Stimulated activated CD4-positive, alpha-beta T cell treated with anti-CD3 and anti-CD28 coated beads, Interleukin-4, amount 100 ng/mL, for 24 hours (primary cell): ENCODE results near the gene RAPGEF2.
"Not testable (repeated sequence)": the region's sequence is repeated elsewhere in the genome, so short reads cannot be mapped to it uniquely, and the experiment has no call there.

Source experiments
- DNase-seq: peaks from one replicate; pipeline ENCODE4 v3.0.0-alpha.2; 2020

RAPGEF2 gene

DNA sequence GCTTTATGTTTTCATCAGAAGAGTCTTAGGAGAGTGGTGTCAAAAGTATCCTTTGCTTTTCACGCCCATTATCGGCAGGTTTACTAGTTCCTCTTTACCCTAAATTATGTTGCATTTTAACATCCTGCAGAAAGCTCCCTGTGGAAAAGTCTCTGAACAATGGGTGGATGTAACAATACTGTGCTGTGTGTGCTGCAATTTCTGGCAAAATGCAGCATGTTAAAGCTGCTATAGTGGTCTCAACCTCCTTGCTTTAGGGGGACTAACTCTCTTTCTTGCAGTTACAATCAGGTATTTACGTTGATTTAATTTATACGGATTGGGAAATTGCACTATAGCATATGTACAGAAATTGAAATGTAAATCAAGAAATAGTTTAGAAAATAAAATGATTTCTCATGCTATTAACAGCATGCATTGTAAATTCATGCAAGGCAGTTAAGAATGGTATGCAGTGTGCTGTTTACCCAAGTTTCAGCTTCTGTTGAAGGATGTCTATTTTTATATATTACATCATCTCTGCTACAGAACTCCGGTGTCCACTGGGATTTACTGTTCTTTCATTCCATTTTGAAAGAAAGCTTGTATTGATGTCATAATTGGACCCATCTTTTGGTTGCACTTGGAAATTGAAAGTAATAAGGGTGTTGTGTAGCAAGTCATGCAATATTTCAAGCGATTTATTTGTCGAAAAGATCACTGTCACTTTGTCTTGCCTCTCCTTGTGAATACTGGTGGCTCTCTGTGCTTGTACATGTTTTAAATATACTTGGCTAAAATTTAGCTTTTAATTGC is 145.7 kb downstream of the RAPGEF2 start:
- DNase-seq, result no peak

DNA sequence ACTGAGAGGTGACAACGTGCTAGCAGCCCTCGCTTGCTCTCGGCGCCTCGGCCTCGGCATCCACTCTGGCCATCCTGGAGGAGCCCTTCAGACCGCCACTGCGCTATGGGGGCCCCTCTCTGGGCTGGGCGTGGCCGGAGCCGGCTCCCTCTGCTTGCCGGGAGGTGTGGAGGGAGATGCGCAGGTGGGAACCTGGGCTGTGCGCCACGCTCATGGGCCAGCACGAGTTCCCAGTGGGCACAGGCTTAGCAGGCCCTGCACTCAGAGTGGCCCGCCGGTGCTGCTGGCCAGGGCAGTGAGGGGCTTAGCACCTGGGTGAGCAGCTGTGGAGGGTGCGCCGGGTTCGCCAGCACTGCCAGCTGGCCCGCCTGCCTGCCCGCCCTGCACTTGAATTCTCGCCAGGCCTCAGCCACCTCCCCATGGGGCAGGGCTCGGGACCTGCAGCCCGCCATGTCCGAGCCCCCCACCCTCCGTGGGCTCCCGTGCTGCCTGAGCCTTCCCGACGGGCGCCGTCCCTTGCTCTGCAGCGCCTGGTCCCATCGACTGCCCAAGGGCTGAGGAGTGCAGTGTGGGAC is 148.0 kb downstream of the RAPGEF2 start:
- DNase-seq, result no peak

DNA sequence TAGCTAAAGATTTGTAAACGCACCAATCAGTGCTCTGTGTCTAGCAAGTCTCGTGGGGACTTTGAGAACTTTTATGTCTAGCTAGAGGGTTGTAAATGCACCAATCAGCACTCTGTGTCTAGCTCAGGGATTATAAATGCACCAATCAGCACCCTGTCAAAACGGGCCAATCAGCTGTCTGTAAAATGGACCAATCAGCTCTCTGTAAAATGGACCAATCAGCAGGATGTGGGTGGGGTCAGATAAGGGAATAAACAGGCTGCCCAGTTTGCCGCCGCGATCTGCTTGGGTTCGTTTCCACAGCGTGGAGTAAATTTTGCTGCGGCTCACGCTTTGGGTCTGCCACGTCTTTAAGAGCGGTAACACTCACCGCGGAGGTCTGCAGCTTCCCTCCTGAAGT is 148.7 kb downstream of the RAPGEF2 start:
- not testable (repeated sequence) for DNase-seq

DNA sequence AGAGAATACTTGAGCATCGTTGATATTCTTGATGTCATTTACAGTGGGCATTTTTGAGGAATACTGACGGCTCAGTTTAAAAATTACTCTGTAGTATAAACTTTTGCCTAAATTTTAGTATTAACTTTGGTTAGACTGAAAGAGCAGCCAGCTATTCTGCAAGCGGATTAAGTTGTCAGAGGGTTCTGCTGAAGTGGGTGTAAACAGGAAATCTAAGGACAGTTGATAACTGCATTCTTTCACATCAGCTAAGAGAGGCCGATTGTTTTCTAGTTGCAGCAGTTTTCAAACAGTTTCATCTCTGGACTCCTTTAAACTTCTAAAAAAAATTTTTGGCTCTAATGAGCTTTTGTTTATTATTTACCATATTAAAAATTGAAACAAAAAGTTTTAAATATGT is 149.6 kb downstream of the RAPGEF2 start:
- no peak for DNase-seq

DNA sequence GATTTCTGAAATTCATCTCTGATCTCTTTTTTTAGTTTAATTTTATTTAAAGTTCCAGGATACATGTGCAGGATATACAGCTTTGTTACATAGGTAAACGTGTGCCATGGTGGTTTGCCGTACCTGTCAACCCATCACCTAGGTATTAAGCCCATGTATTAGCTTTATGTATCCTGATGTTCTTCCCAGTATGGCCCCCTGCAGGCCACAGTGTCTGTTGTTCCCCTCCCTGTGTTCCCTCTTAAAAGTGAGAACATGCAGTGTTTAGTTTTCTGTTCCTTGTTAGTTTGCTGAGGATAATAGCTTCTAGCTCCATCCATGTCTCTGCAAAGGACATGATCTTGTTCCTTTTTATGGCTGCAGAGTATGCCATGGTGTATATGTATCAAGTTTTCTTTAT is 153.2 kb downstream of the RAPGEF2 start:
- no peak for DNase-seq

DNA sequence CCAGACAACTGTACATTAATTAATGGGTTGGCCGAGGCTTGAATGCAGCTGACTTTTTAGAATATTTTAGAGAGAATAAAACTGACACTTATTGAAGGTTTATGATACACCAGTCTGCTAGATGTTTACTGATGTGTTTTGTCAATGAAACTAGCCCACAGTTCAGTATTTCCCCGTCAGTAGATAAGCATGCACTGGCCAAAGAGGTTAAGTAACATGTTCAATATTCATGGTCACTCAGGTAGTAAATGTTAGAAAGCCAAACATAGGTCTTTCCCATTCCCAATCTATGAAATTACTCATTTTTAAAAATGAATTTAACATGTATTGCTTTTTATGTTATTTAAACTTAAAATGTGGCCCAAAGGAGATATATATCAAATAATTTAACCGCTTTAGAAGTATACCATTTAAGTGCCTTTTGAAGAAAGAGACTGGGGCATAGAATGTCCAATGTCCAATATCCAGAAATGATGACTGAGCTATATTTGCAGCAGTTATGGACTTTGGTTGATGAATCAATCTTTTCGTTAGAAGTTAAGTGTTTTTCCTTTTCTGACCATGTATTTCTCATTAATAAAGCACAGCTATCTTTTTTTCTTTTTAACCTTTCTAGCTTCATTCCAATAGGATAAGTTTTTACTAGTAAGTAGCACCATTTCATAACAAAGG is 156.1 kb downstream of the RAPGEF2 start:
- DNase-seq, result no peak

DNA sequence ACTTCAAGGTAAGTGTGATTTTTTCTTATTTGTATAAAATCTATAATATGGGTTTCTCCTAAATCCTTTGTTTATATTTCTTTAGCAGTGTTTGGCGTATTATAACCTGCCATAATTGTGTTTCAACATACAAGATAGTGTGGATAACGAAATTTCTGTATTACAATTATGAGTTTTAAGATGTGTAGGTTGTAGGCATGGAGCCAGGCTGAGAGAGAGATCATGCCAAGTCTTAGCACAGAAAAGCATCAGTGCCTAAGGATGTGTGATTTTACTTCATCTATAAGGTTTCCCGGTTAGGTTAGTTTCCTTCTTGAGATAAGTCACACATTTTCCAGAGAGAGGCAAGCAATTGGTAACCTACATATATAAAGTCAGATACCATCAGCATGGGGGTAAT is 161.2 kb downstream of the RAPGEF2 start:
- DNase-seq, result no peak

DNA sequence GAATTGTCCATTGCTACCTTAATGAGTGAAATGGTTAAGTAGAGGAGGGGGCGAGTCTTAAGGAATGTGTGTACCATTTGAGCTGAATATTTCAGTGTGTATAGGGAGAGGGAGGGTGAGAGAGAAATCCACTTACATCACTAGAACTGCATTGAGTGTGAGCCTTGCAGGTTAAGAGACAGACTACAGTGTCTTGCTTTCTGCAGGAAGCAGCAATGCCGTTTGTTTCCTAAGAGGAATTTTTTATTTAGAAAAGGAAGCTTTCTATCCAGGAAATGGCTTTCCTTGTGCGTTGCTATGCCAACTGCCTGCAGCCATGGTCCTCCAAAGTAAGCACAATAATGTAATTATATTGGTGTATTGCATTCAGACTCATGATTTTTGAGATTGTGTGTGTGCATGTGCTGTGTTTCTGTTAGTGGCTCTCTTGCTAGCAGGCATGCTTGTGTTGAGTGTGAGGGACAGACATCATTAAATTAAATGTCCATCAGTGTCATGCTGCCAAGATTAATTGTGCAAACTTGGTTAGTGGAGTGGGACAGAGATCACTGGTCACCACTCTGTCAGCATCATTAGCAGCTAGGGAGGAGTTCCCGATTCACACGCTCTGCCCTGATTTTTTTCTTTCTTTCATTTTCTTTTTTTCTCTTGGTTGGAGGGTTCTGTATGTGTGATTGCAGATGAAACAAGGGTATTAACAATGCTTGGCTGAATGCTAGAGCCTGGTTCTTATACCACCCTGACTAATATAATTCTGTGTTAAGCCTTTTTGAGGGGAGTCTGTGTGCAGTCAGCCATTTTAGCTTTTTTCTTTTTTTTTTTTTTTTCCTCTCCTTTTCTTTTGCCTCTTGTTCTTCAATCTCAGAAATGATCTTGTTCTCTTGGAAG is 164.3 kb downstream of the RAPGEF2 start:
- DNase-seq, result no peak

DNA sequence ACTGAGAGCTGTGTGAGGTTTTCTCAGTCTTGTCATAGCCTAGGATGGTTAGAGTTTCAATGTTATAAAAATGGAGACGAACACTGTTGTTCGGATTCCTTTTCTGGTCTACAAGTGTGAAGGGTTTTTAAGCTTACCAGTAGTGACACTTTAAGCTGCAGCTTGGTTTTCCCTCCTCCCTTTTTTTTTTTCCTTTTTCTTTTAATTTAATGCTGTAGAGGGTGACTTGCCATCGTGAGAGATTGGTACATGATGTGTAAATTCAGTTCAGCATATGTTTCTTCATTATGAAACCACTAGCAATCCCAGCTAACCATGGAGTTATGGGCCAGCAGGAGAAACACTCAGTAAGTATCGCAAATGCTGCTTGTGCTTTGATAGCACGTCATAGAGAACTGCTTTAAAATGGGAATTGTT is 165.0 kb downstream of the RAPGEF2 start:
- DNase-seq, result no peak

DNA sequence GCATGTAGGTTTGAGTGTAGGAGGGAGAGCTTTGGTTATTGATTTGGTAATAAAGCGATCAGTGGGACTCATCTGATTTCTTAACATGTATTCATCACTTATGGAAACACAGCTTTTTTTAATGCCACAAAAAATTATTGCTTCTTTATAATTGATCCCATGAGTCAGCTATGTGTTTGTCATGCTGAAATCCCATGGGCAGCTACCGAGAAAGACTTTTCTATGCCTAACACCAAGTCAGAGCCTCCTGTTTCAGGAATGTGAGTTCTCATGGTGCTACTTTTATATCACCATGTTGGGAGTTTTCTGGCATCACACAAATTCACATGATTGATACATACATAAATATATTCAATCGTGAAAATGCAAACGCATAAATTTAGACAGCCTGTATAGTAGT is 165.7 kb downstream of the RAPGEF2 start:
- DNase-seq, result no peak

DNA sequence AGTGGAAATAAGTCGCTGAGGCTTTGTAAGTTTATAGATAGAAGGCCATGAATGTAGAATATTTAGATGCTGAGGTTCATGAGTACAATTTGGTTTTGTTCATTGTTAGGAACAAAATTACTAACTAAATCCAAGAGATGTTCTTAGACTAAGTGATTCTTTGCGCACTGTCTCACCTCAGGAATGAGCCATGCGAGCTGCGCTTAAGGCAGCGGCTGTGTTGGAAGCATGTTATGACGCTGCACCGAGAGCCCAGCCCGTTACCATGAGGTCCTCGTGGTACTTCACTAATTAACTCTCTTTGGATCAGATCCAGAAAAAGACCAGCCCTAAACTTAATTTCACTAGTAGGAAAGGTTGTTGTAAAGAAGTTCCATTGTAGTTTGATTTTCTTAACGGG is 166.2 kb downstream of the RAPGEF2 start:
- DNase-seq, result no peak

DNA sequence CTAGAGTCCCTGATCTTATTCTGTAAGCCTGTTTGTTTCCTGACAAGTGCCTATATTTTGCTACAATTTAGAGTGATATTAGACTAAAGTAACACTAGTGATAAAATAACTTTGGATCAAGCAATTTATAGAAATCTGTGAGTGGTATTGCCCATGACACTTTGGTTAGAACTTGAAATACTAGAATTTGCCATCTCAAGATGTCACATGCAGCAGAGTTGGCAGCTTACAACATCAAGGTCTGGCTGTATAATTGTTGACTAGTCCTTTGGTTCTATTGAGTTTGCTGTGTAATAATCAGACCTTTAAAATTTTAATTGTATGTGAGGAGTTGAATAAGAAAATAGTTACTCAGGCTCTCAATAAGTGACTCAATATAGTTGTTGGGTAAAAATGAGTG is 167.1 kb downstream of the RAPGEF2 start:
- no peak for DNase-seq

DNA sequence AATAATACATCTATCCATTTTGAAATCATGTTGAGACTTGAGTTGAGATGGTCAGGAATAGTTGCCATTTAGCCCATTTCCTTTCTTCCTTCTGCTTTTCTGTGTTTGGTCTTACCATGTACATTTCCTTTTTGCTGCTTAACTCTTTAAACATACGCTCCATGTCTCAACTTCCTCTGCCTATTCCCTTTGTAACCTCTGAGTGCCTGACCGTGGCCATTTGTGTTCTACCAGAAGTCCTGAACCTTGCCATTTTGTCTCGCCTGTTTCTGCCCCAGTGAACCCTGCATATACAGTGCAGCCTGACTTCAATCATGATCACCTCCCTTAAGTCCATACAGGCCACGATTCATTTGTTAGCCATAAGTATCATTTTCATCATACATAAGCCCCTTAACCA is 169.0 kb downstream of the RAPGEF2 start:
- no peak for DNase-seq

DNA sequence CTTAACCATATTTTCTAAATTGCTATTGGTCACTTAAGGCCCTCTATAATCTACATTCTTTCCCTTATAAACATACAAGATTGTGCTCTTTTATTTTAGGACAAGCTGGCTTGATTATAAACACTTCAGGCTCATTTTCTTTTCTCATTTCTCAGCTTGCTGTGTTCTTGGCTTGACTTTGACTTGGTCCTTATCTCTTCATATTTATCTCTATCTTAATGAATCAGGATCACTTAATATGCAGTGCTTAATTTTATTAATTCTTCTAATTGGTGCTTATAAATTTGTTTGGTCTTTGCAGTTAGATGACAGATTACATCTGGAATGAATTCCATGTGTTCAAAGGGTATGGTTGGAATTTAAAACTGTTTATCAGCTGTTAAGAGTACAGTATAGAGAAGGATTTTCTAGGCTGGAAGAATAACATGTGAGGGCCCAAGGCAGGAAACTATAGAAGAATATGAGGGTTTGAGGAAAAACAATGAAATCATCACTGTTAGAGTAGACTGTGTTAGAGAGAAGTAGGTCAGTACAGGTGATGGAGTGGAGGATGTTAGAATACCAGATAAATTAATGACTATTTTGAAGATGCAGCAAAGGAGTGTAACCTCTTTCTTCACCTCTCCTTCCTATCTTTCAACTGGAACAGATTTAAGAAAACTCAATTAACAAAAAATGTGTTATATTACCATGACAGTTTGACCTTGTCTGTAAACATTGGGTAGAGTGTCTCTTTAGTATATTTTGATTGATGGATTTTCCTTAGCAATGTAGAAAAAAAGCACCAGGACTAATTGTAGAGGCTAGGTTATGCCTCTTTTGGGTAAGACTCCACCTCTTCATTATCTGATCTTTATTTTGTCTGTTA is 169.6 kb downstream of the RAPGEF2 start:
- no peak for DNase-seq

DNA sequence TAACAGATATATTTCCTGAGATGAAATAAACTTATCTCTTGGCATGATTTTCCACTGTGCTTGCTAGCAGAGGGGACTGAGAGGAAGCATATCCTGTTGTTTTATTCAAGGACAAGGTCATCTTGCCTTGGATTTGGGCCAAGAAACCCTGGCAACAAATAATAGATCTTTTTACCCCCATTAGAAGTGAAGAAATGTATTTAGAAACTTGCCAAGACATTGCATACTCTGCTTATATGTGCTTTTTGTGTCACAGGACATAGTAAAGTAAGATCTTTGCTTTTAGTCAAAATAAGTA is 170.2 kb downstream of the RAPGEF2 start:
- no peak for DNase-seq

DNA sequence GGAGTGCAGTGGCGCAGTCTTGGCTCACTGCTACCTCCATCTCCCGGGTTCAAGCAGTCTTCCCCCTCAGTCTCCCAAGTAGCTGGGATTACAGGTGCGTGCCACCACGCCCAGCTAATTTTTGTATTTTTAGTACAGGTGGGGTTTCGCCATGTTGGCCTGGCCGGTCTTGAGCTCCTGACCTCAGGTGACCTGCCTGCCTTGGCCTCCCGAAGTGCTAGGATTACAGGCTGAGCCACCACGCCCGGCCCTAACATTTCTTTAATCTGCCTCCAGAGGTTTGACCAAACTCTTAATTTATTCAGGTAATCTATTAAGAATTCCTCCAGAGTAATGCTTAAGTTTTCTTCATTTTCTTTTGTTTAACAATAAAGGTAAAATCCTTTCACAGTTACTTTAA is 171.0 kb downstream of the RAPGEF2 start:
- no peak for DNase-seq

DNA sequence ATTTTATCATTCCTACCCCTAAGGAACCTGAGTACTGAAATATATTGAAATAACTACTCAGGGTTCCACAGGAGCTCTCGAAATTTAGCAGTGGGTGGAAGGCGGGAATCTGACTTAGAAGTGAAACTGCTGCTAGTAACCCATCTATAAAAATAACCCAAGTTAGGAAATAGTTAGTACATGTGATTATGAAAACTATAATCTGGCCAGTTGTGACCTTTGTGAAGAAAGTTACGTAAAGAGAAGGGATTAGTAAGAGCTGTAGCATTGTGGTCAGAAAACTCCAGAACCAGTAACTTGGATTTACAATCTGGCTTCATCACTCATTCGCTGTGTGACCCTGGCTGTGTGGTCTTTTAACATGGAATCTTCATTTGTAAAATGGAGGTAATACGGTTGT is 175.5 kb downstream of the RAPGEF2 start:
- DNase-seq, result no peak

DNA sequence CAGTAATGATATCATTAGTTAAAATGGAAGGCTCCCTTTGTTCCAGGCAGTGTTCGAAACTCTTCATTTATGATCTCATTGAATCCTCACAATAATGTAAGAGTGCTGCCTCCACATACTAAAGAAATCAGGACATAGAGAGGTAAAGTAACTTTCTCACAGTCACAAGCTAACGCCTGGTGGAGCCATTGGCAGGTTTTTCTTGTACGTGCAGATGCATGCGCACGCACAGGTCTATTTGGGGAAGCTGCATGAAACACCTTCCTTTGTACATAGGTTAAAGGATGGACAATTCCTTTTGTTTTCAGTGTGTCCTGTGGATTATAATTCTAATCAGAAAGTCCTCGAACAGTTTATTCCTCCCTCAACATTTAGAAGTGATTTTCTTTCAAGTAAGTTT is 176.2 kb downstream of the RAPGEF2 start:
- DNase-seq, result no peak

DNA sequence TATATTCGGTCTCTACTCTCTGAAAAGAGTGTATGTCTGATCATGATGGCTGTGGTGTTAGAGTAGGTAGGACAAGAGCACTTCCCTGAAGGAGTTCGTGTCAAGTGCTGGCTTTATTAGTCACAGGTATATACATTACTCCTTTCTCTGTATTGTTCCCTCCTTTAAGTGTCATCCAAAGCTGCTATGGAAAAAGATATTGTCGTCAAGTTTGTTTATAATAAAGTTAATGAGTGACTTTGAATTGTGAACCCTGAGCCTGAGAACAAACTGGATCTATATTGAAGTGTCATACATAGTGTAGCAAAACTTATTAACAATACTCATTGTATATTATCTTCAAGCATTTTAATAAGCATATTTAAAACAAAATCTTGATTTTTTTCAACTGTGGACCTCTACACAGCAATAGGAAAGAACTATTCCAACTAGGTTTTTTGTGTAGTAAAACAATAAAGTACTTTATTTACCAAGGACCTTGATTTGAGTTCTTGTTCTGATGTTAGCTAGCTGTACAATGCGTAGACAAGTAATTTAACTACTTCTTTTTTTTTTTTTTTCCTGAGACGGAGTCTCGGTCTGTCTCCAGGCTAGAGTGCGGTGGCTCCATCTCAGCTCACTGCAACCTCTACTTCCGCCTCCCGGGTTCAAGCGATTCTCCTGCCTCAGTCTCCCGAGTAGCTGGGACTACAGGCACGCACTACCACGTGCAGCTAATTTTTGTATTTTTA is 177.7 kb downstream of the RAPGEF2 start:
- no peak for DNase-seq

DNA sequence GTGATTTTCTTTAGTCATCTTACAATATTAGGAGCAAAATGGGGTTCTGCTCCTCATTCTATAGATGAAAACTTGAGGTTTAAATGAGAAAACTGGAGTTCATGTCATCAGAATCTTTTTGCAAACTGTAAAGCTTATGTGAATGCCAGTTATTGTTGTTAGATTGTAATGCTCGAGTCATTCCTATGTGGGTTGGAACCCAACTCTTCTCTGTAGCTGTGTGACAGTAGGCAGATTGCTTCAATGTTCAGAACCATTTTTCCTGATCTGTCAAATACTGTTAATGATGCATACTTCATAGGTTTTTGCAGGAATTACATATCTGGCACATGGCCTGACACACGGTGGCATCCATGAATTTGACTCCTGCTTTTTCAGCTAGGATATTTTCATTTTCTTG is 178.9 kb downstream of the RAPGEF2 start:
- no peak for DNase-seq

DNA sequence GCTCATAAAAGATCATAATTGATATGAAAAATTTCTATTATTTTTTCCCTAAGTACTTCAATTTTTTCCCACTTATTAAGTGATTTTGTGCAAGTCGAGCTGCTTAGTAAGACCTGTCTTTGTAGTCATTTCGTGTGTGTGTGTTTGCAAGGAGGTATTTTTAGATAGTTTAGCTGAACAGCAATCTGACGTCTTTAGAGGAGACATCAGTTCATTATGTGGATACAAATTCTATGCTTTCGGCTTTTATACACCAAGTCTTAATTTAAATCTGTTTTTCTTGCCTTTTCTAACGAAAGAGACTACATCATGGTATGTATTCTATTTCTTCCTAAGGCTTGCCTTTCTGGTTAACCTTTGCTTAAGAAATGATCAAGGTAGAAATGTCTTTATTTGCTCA is 179.4 kb downstream of the RAPGEF2 start:
- DNase-seq, result no peak

DNA sequence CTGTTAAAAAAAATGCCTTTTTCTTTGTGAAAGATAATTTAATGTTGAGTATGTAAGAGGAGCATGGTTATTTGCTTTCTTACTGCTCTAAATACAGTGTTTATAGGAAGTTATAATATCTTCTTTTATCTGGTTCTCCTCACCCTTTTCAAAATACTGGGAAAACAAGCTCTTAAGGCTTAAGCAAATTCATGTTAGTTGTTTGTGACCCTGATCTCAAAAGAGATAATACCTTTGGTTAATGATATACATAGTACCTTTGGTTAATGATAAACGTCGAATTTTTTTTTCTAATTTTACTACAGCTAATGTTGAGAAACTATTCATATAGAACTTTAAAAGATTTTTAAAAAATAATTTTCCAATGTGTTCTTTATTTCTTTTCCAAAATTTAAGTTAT is 180.1 kb downstream of the RAPGEF2 start:
- no peak for DNase-seq
